Small intestine (tissue), 7 donors: ENCODE measurements around the gene CDH5. TPM values are rescaled to one million over a fixed set of nuclear protein-coding genes. Genes with fewer than 3 reads are reported as not detected.
A peak's percentile ranks its signal among the peaks of the same experiment; 100 is the strongest.

Experiments
- DNase-seq, 2 donors: peaks; one replicate each; pipeline versions ENCODE4 v3.0.0 to v3.0.0-alpha.2; 2013
- FAIRE-seq: peaks from 2 replicates; lab custom pipeline; 2012; peaks lifted over from hg19 to GRCh38; lab: Jason Lieb, UNC
- H3K27ac ChIP-seq, 3 donors: one replicate each; pipeline ENCODE4 v1.5.1; 2013; ENCODE audit warnings: low read length in 2 of 3, mild to moderate bottlenecking in 2 of 3, control low read depth in 1 of 3, inconsistent platforms in 1 of 3, low read depth in 1 of 3, moderate library complexity in 1 of 3
- H3K27me3 ChIP-seq, 3 donors: one replicate each; pipeline ENCODE4 v1.6.1; 2013; ENCODE audit warnings: low read length in 3 of 3, inconsistent platforms in 1 of 3; ENCODE audit not compliant: control insufficient read depth in 3 of 3, insufficient read depth in 3 of 3
- H3K36me3 ChIP-seq, 3 donors: one replicate each; pipeline ENCODE4 v1.6.1; 2013; ENCODE audit warnings: low read length in 3 of 3, inconsistent platforms in 1 of 3, low read depth in 1 of 3, mild to moderate bottlenecking in 1 of 3, moderate library complexity in 1 of 3; ENCODE audit not compliant: control insufficient read depth in 3 of 3, insufficient read depth in 2 of 3
- H3K4me1 ChIP-seq, 3 donors: one replicate each; pipeline ENCODE4 v1.6.1; 2013; ENCODE audit warnings: low read length in 2 of 3, inconsistent platforms in 1 of 3, low read depth in 1 of 3, mild to moderate bottlenecking in 1 of 3, moderate library complexity in 1 of 3; ENCODE audit not compliant: control insufficient read depth in 3 of 3, insufficient read depth in 2 of 3
- H3K4me3 ChIP-seq, 3 donors: one replicate each; pipeline ENCODE4 v1.5.1; 2013; ENCODE audit warnings: low read length in 3 of 3, control low read depth in 1 of 3, inconsistent platforms in 1 of 3, low read depth in 1 of 3, mild to moderate bottlenecking in 1 of 3, moderate library complexity in 1 of 3
- H3K9me3 ChIP-seq, 2 donors: one replicate each; pipeline ENCODE4 v1.6.1; 2013; ENCODE audit warnings: low read depth in 1 of 2, low read length in 1 of 2; ENCODE audit not compliant: control insufficient read depth in 2 of 2, insufficient read depth in 1 of 2
- WGBS, 3 donors: extraction: QIAGEN DNeasy Blood & Tissue Kit; methylation state at CpG; one replicate each; pipeline ENCODE4 v1.1.7; 2013; 5-methylcytosine and 5-hydroxymethylcytosine counted together
- polyA plus RNA-seq, 4 donors: library from polyadenylated mRNA; stranded (reverse) in 3 of 4; unstranded in 1 of 4; fragments of 200-250 nt in 3 of 4; fragments of 120-200 nt in 1 of 4; gene quantifications; one replicate each; pipeline versions ENCODE4 v1.2.1 to v1.2.3, GENCODE V29; 2013
- donor health status: healthy with polysubstance abuse.
- donor health status: control.
- donor health status: control.
- donor health status: Bipolar disorder and iron deficiency.
- donor health status: healthy.

Gene CDH5
- polyA plus RNA-seq, 4 donors = 0.45 to 28.8 (median 7.6) TPM

- peaks cover 0 to 3% of the 10 kb centered on the region in 2 donors for H3K9me3 ChIP-seq
- H3K27ac ChIP-seq = no peak overlapping the region
- DNase-seq = no peak
- WGBS, 3 donors = 64 to 78% (median 76%) methylated on average over 9 of the region's 9 CpGs
- peaks cover 0 to 12% (median 0%) of the 10 kb centered on the region in 3 donors for H3K27me3 ChIP-seq
- no peak for FAIRE-seq
- H3K4me1 ChIP-seq = no peaks in the 10 kb centered on the region
- no peaks in the 10 kb centered on the region for H3K36me3 ChIP-seq
- no peak overlapping the region for H3K4me3 ChIP-seq
Observed at GRCh38 chr16:66418165-66418962, 51.9 kb downstream of the CDH5 start.

GRCh38 chr16:66419527-66419926 is 53.0 kb downstream of the CDH5 start:
- no peak overlapping the region for H3K4me3 ChIP-seq
- H3K27ac ChIP-seq = no peak overlapping the region
- H3K27me3 ChIP-seq = peaks cover 0 to 23% (median 0%) of the 10 kb centered on the region in 3 donors
- peaks cover 0 to 3% of the 10 kb centered on the region in 2 donors for H3K9me3 ChIP-seq
- 43 to 54% (median 50%) methylated on average over 3 of the region's 3 CpGs for WGBS, 3 donors
- DNase-seq (no peak), FAIRE-seq (no peak)
- no peaks in the 10 kb centered on the region for H3K4me1 ChIP-seq
- no peaks in the 10 kb centered on the region for H3K36me3 ChIP-seq

GRCh38 chr16:66420396-66420795 is 53.9 kb downstream of the CDH5 start:
- no peak overlapping the region for H3K27ac ChIP-seq
- no peak overlapping the region for H3K4me3 ChIP-seq
- no peak for DNase-seq
- H3K27me3 ChIP-seq = peaks cover 0 to 31% (median 4%) of the 10 kb centered on the region in 3 donors
- no peak for FAIRE-seq
- peaks cover 0 to 3% of the 10 kb centered on the region in 2 donors for H3K9me3 ChIP-seq
- no peaks in the 10 kb centered on the region for H3K36me3 ChIP-seq
- WGBS, 3 donors = 12 to 52% (median 16%) methylated on average over 1 of the region's 1 CpG
- no peaks in the 10 kb centered on the region for H3K4me1 ChIP-seq

- no peaks in the 10 kb centered on the region for H3K36me3 ChIP-seq
- H3K27ac ChIP-seq = no peak overlapping the region
- H3K27me3 ChIP-seq = peaks cover 5 to 41% (median 9%) of the 10 kb centered on the region in 3 donors
- FAIRE-seq = no peak
- H3K4me3 ChIP-seq = no peak overlapping the region
- 75 to 83% (median 83%) methylated on average over 6 of the region's 6 CpGs for WGBS, 3 donors
- H3K4me1 ChIP-seq = peaks cover 0 to 5% (median 0%) of the 10 kb centered on the region in 3 donors
- peaks cover 0 to 7% of the 10 kb centered on the region in 2 donors for H3K9me3 ChIP-seq
- no peak for DNase-seq
Observed at GRCh38 chr16:66421891-66422290, 55.4 kb downstream of the CDH5 start.

- Histone ChIP-seq H3K27me3 (peaks cover 6 to 41% (median 10%) of the 10 kb centered on the region in 3 donors), H3K9me3 (peaks cover 0 to 5% of the 10 kb centered on the region in 2 donors), H3K4me1 (peaks cover 0 to 5% (median 0%) of the 10 kb centered on the region in 3 donors), H3K4me3 (no peak overlapping the region), H3K27ac (no peak overlapping the region), H3K36me3 (no peaks in the 10 kb centered on the region)
- FAIRE-seq (no peak), DNase-seq (no peak)
- WGBS, 3 donors = 71 to 79% (median 72%) methylated on average over 2 of the region's 2 CpGs
Observed at GRCh38 chr16:66422366-66422765, 55.9 kb downstream of the CDH5 start.

- Histone ChIP-seq H3K36me3 (no peaks in the 10 kb centered on the region), H3K27ac (no peak overlapping the region), H3K27me3 (peaks cover 12 to 48% (median 18%) of the 10 kb centered on the region in 3 donors), H3K4me3 (no peak overlapping the region), H3K9me3 (peaks cover 0 to 5% of the 10 kb centered on the region in 2 donors), H3K4me1 (peaks cover 0 to 5% (median 0%) of the 10 kb centered on the region in 3 donors)
- DNase-seq = no peak
- FAIRE-seq = no peak
- 90 to 100% (median 92%) methylated on average over 1 of the region's 1 CpG for WGBS, 3 donors
Observed at GRCh38 chr16:66423177-66423576, 56.7 kb downstream of the CDH5 start.

GRCh38 chr16:66425651-66426050 is 59.2 kb downstream of the CDH5 start:
- WGBS, 3 donors = 15 to 29% (median 24%) methylated on average over 7 to 8 of the region's 8 CpGs

GRCh38 chr16:66426112-66427035 is 59.9 kb downstream of the CDH5 start:
- Histone ChIP-seq H3K4me3 (peak overlapping the region in 2 of 3 donors; percentile 15 to 50), H3K4me1 (peaks cover 0 to 5% (median 0%) of the 10 kb centered on the region in 3 donors), H3K27ac (no peak overlapping the region), H3K27me3 (peaks cover 12 to 72% (median 24%) of the 10 kb centered on the region in 3 donors), H3K36me3 (no peaks in the 10 kb centered on the region), H3K9me3 (peaks cover 0 to 5% of the 10 kb centered on the region in 2 donors)
- DNase-seq (peak in 1 of 2 donors; percentile 33), FAIRE-seq (no peak)
- WGBS, 3 donors = 5 to 10% (median 9%) methylated on average over 47 to 56 of the region's 56 CpGs

More at GRCh38 chr16:66425651-66426050, 59.2 kb downstream of the CDH5 start:
- no peak overlapping the region for H3K4me3 ChIP-seq
- H3K9me3 ChIP-seq = peaks cover 0 to 5% of the 10 kb centered on the region in 2 donors
- peaks cover 12 to 68% (median 24%) of the 10 kb centered on the region in 3 donors for H3K27me3 ChIP-seq
- DNase-seq = no peak
- H3K4me1 ChIP-seq = peaks cover 0 to 5% (median 0%) of the 10 kb centered on the region in 3 donors
- H3K27ac ChIP-seq = no peak overlapping the region
- FAIRE-seq = no peak
- no peaks in the 10 kb centered on the region for H3K36me3 ChIP-seq
